Measurements from ENCODE around the gene KDM4B. TPM values are rescaled to one million over a fixed set of nuclear protein-coding genes. Genes with fewer than 3 reads are reported as not detected.
A peak's percentile ranks its signal among the peaks of the same experiment; 100 is the strongest.

KDM4B gene
- total RNA-seq (2013; cell fraction: nucleolus; rRNA removed) = 152 and 157 TPM in 2 replicates
- total RNA-seq (2014; rRNA removed) (25.6 and 26.5 TPM in 2 replicates), total RNA-seq (2014; rRNA removed; fragmentation: Illumina TruSeq; extraction: Trizol) (11.3 and 12.3 TPM in 2 replicates), total RNA-seq (2021) (49.6 and 50.2 TPM in 2 replicates), polyA plus RNA-seq (2011; rRNA removed) (8.0 and 16.0 TPM in 2 replicates), polyA plus RNA-seq (2014; fragmentation: Illumina TruSeq; extraction: Trizol) (3.1 and 7.6 TPM in 2 replicates), polyA plus RNA-seq (2014; fragmentation: Nextera tagmentation; extraction: Ambion mirVana) (1 to 10 TPM in 1 of 2 experiments, under 1 TPM in 1; 0.47 to 1.8 TPM), polyA plus RNA-seq (2014; rRNA removed) (32.2 and 33.7 TPM in 2 replicates), polyA plus RNA-seq (2016; fragmentation: Nextera tagmentation; extraction: Ambion mirVana) (10 to 100 TPM; 16.4 to 19.1 TPM), polyA minus RNA-seq (2011; rRNA and poly(A)+ RNA removed) (28.3 and 50.6 TPM in 2 replicates), Bru-seq, nascent RNA (percentile 73 among the genes with signal in this experiment), BruChase-seq, experiment 1, labeled RNA remaining after a 6-hour chase (percentile 75 among the genes with signal in this experiment), BruChase-seq, experiment 2, labeled RNA remaining after a 2-hour chase (percentile 72 among the genes with signal in this experiment)
- 11.6 TPM for polyA plus RNA-seq (2011; ENCODE audit: low read depth)
- 17.7 and 21.6 TPM in 2 replicates for polyA plus RNA-seq (2011; cell fraction: cytosol; rRNA removed)
- 69.2 and 77.9 TPM in 2 replicates for polyA plus RNA-seq (2011; cell fraction: nucleus; rRNA removed)
- polyA plus RNA-seq (2012) = 41.0 and 42.8 TPM in 2 replicates
- 23.2 and 24.5 TPM in 2 replicates for polyA minus RNA-seq (2011; cell fraction: cytosol; rRNA and poly(A)+ RNA removed)
- polyA minus RNA-seq (2011; cell fraction: nucleus; rRNA and poly(A)+ RNA removed) = 47.8 and 58.7 TPM in 2 replicates
- long read RNA-seq, experiment 1, partial matches to known transcripts = 14 of 16 reads
- long read RNA-seq, experiment 1, other reads (novel, unspliced or antisense) = 2 of 16 reads
- long read RNA-seq, experiment 2, full-length matches to known transcripts = 1 of 2 reads
- long read RNA-seq, experiment 2, partial matches to known transcripts = 0 of 2 reads
- long read RNA-seq, experiment 2, other reads (novel, unspliced or antisense) = 1 of 2 reads

GRCh38 chr19:4968462-4969291 lies at the start of gene KDM4B:
Gene KDM4B, plus strand, starts transcription at chr19:4969113. Its CDS starts 63,778 bp downstream, at chr19:5032891.
- ChIA-PET RAD21 (ENCODE audit: unreplicated experiment) (interaction anchor here (0.5 to 1.8 kb wide), 11 partner anchors 14 to 177 kb away, joined by 3 to 7 read pairs (median 5); partner anchors contain the start of genes FEM1A and PLIN3), SMC1A (ENCODE audit: uncharacterized antibody, unreplicated experiment) (interaction anchor here (0.6 to 1.4 kb wide), 2 partner anchors 62 to 367 kb away, joined by 3 to 4 read pairs; no protein-coding TSS in a partner anchor), POLR2A (interaction anchor here (0.5 to 1.9 kb wide), 13 partner anchors 52 to 654 kb away, joined by 3 to 7 read pairs (median 4); partner anchors contain the start of genes FEM1A, PLIN3, SAFB and SAFB2), CTCF (interaction anchor here (0.6 to 3.0 kb wide), 9 partner anchors 56 to 721 kb away, joined by 3 to 14 read pairs (median 5); partner anchors contain the start of genes FEM1A and RPL36)
- peaks cover 43% of the 10 kb centered on the region for H3K79me2 ChIP-seq (ENCODE audit: control insufficient read depth, insufficient read depth, low read length)
- BruUV-seq (replicated peaks) = no TSS peak
- peaks cover 0 to 2% of the 10 kb centered on the region in 2 experiments; a peak in 2 of 4 replicates for H3K36me3 ChIP-seq (ENCODE audit: control insufficient read depth in 2 of 2, insufficient read depth in 2 of 2, low read length in 1 of 2)
- FAIRE-seq (peak; percentile 88), ATAC-seq (peak; percentile 97), DNase-seq (ENCODE audit: low read depth, low spot score) (peak; percentile 96)
- intact Hi-C loops (cut with micrococcal nuclease; ENCODE audit: unreplicated experiment) = loop anchor here (2.0 to 10.0 kb wide), 2 partner anchors 58 to 104 kb away; partner anchors contain the start of gene PLIN3
- H3K4me3 ChIP-seq = peak within 1 kb of the TSS; percentile 95
- peak within 1 kb of the TSS; percentile 95 for H3K4me2 ChIP-seq (ENCODE audit: control insufficient read depth, insufficient read depth)
- H2AFZ ChIP-seq (ENCODE audit: control insufficient read depth, low read depth, low read length) = peak within 1 kb of the TSS; percentile 58
- H4K20me1 ChIP-seq (ENCODE audit: control insufficient read depth, insufficient read depth) = peaks cover 7% of the 10 kb centered on the region
- in situ Hi-C loops (cut with MboI) = no loop called here
- no peaks in the 10 kb centered on the region for H3K27me3 ChIP-seq (replicated peaks in 1 of 2; ENCODE audit: control insufficient read depth in 2 of 2, insufficient read depth in 2 of 2, low read length in 1 of 2)
- peaks cover 12% of the 10 kb centered on the region for H3K4me1 ChIP-seq (ENCODE audit: control insufficient read depth, insufficient read depth, low read length)
- peak within 1 kb of the TSS; percentile 67 for H3K27ac ChIP-seq (ENCODE audit: control insufficient read depth, insufficient read depth)
- WGBS (ENCODE audit: insufficient coverage, insufficient replicate concordance, low lambda C conversion rate, missing lambda C conversion rate) = 1% methylated on average over 73 of the region's 96 CpGs
- no peaks in the 10 kb centered on the region for H3K9me3 ChIP-seq (replicated peaks; ENCODE audit: control insufficient read depth, insufficient read depth, low read length)
- H3K9ac ChIP-seq (ENCODE audit: control insufficient read depth, insufficient read depth, low read length) = peak within 1 kb of the TSS; percentile 75
- no peak for TF ChIP-seq SUZ12 (IDR thresholded peaks at IDR 0.05; ENCODE audit: unreplicated experiment)
- TF ChIP-seq WRNIP1 (IDR thresholded peaks at IDR 0.05; ENCODE audit: borderline replicate concordance, low read depth, low read length) = no peak
- TF ChIP-seq ZSCAN29 (IDR thresholded peaks at IDR 0.05) = no peak
- peak; percentile 88 for TF ChIP-seq HDGF (IDR thresholded peaks at IDR 0.05)
- TF ChIP-seq EP300 (IDR thresholded peaks at IDR 0.05; ENCODE audit: borderline replicate concordance in 1 of 2, control insufficient read depth in 1 of 2, low read depth in 2 of 2, low read length in 2 of 2) = no peak
- no peak for TF ChIP-seq KAT2A (conservative IDR thresholded peaks at IDR 0.05; ENCODE audit: control insufficient read depth, low read depth, low read length)
- peak; percentile 95 for TF ChIP-seq BACH1 (IDR thresholded peaks at IDR 0.05; ENCODE audit: borderline replicate concordance)
- peak in 1 of 2 experiments; percentile 70; a peak in 2 of 4 replicates for TF ChIP-seq IKZF2 (IDR thresholded peaks at IDR 0.05)
- no peak for TF ChIP-seq SREBF1 (IDR thresholded peaks at IDR 0.05; ENCODE audit: low read length)
- peak; percentile 63; the same call in 1 of the 2 replicates for TF ChIP-seq IKZF1 (conservative IDR thresholded peaks at IDR 0.05)
- TF ChIP-seq POLR2AphosphoS2 (IDR thresholded peaks at IDR 0.05; ENCODE audit: low read depth, low read length) = peak; percentile 73; the same call in 1 of the 2 replicates
- no peak for TF ChIP-seq NFIC (IDR thresholded peaks at IDR 0.05; ENCODE audit: low read depth, low read length)
- TF ChIP-seq ELK1 (IDR thresholded peaks at IDR 0.05; ENCODE audit: low read depth, low read length) = no peak
- TF ChIP-seq ZNF207 (IDR thresholded peaks at IDR 0.05; ENCODE audit: borderline replicate concordance) = peak; percentile 39; the same call in 1 of the 2 replicates
- no peak; the same call in none of the 2 replicates for TF ChIP-seq FOXK2 (IDR thresholded peaks at IDR 0.05)
- TF ChIP-seq PKNOX1 (IDR thresholded peaks at IDR 0.05) = peak; percentile 100
- TF ChIP-seq CHD2 (IDR thresholded peaks at IDR 0.05; ENCODE audit: borderline replicate concordance, low read depth, low read length) = peak; percentile 98

Data from GM12878 (cell line).